Neuronal stem cell (in vitro differentiated cells): Measurements from ENCODE around the gene DMD.
"Not testable (repeated sequence)": the region's sequence is repeated elsewhere in the genome, so short reads cannot be mapped to it uniquely, and the experiment has no call there.

Experiments
- DNase-seq: peaks from one replicate; pipeline ENCODE4 v3.0.0-alpha.2; 2013; ENCODE audit warnings: low spot score
- H2AFZ ChIP-seq: one replicate; pipeline ENCODE4 v1.6.1; 2013; ENCODE audit warnings: mild to moderate bottlenecking, low read length, inconsistent platforms
- H2AK5ac ChIP-seq: 2 replicates; pipeline ENCODE4 v1.6.1; 2013; ENCODE audit warnings: low read depth, mild to moderate bottlenecking, inconsistent platforms, low read length, moderate library complexity, mixed read lengths
- H2BK120ac ChIP-seq: 2 replicates; pipeline ENCODE4 v1.6.1; 2013; ENCODE audit warnings: low read depth, mild to moderate bottlenecking, inconsistent platforms, low read length, moderate library complexity, mixed read lengths
- H2BK12ac ChIP-seq: one replicate; pipeline ENCODE4 v1.6.1; 2013; ENCODE audit warnings: low read length, inconsistent platforms
- H2BK15ac ChIP-seq: 2 replicates; pipeline ENCODE4 v1.6.1; 2013; ENCODE audit warnings: mild to moderate bottlenecking, low read length, inconsistent platforms, mixed read lengths
- H2BK5ac ChIP-seq: one replicate; pipeline ENCODE4 v1.6.1; 2013; ENCODE audit warnings: inconsistent platforms, mild to moderate bottlenecking, low read length, moderate library complexity
- H3K14ac ChIP-seq: one replicate; pipeline ENCODE4 v1.6.1; 2013; ENCODE audit warnings: low read length, inconsistent platforms
- H3K18ac ChIP-seq: 2 replicates; pipeline ENCODE4 v1.6.1; 2013; ENCODE audit warnings: low read length, inconsistent platforms
- H3K23ac ChIP-seq: 2 replicates; pipeline ENCODE4 v1.6.1; 2013; ENCODE audit warnings: low read depth, mild to moderate bottlenecking, mixed read lengths, low read length, inconsistent platforms; ENCODE audit not compliant: poor library complexity
- H3K27ac ChIP-seq: replicated peaks from 3 replicates; pipeline ENCODE4 v1.5.1; 2013; ENCODE audit warnings: low read length, inconsistent platforms
- H3K27me3 ChIP-seq, 3 experiments: 2 replicates each; pipeline ENCODE4 v1.6.1; 2013; ENCODE audit warnings: low read length in 3 of 3, mild to moderate bottlenecking in 2 of 3, inconsistent platforms in 1 of 3, low read depth in 1 of 3, mixed read lengths in 1 of 3, moderate library complexity in 1 of 3; ENCODE audit not compliant: control insufficient read depth in 3 of 3, insufficient read depth in 3 of 3
- H3K36me3 ChIP-seq, 2 donors: replicated peaks in 1 of 2; 2 replicates each; pipeline ENCODE4 v1.6.1; 2013; ENCODE audit warnings: low read length in 2 of 2; ENCODE audit not compliant: control insufficient read depth in 2 of 2, insufficient read depth in 2 of 2
- H3K4ac ChIP-seq: 2 replicates; pipeline ENCODE4 v1.6.1; 2013; ENCODE audit warnings: inconsistent platforms, mild to moderate bottlenecking, low read length, moderate library complexity
- H3K4me1 ChIP-seq, 2 donors: 1 replicate in 1 of 2; 2 replicates in 1 of 2; pipeline ENCODE4 v1.6.1; 2013; ENCODE audit warnings: low read length in 2 of 2, low read depth in 1 of 2; ENCODE audit not compliant: control insufficient read depth in 2 of 2, insufficient read depth in 1 of 2
- H3K4me2 ChIP-seq: one replicate; pipeline ENCODE4 v1.6.1; 2013; ENCODE audit warnings: mild to moderate bottlenecking, low read length, inconsistent platforms; ENCODE audit not compliant: insufficient read depth, poor library complexity, severe bottlenecking
- H3K4me3 ChIP-seq, 2 donors: 2 replicates each; pipeline ENCODE4 v1.5.1; 2013; ENCODE audit warnings: low read length in 2 of 2, mild to moderate bottlenecking in 2 of 2, inconsistent platforms in 1 of 2, moderate library complexity in 1 of 2
- H3K79me1 ChIP-seq: one replicate; pipeline ENCODE4 v1.6.1; 2013; ENCODE audit warnings: low read depth, mild to moderate bottlenecking, inconsistent platforms, low read length, moderate library complexity
- H3K9ac ChIP-seq: one replicate; pipeline ENCODE4 v1.6.1; 2013; ENCODE audit warnings: mild to moderate bottlenecking, low read depth, low read length, inconsistent platforms; ENCODE audit not compliant: poor library complexity
- H3K9me3 ChIP-seq, 2 donors: replicated peaks in 1 of 2; 2 replicates each; pipeline versions ENCODE3 to v1.6.1; 2013; ENCODE audit warnings: low read length in 2 of 2, mild to moderate bottlenecking in 2 of 2, inconsistent platforms in 1 of 2, low read depth in 1 of 2, mixed read lengths in 1 of 2, moderate library complexity in 1 of 2; ENCODE audit not compliant: control insufficient read depth in 2 of 2, insufficient read depth in 1 of 2
- H4K8ac ChIP-seq: one replicate; pipeline ENCODE4 v1.6.1; 2013; ENCODE audit warnings: low read depth, mild to moderate bottlenecking, inconsistent platforms, low read length, moderate library complexity
- H4K91ac ChIP-seq: one replicate; pipeline ENCODE4 v1.6.1; 2013; ENCODE audit warnings: low read length, low read depth, mild to moderate bottlenecking, inconsistent platforms; ENCODE audit not compliant: poor library complexity
- WGBS, 2 donors: extraction: QIAGEN DNeasy Blood & Tissue Kit; methylation state at CpG; one replicate each; pipeline ENCODE4 v1.1.7; 2013; ENCODE audit warnings: missing lambda C conversion rate in 2 of 2, mixed read lengths in 1 of 2; ENCODE audit not compliant: insufficient read length in 2 of 2, insufficient replicate concordance in 1 of 2; ENCODE audit errors: extremely low coverage in 2 of 2; 5-methylcytosine and 5-hydroxymethylcytosine counted together

Gene DMD

DNA sequence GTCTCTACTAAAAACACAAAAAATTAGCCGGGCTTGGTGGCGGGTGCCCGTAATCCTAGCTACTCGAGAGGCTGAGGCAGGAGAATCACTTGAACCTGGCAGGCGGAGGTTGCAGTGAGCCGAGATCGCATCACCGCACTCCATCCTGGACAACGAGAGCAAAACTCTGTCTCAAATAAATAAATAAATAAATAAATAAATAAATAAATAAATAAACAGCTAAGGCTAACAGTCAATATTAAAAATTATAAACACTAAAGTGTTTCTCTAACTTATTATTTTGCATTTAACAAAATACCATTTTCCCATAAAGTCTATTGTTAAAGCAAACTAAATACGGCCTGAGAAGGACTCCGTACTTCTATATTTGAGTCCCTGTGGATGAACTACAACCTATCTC lies 137.7 kb downstream of the DMD start:
- H2BK120ac ChIP-seq, H2AFZ ChIP-seq, H3K4me2 ChIP-seq, DNase-seq, H3K79me1 ChIP-seq, H2BK5ac ChIP-seq, H3K4me1 ChIP-seq, H3K23ac ChIP-seq, H3K4me3 ChIP-seq, H2BK15ac ChIP-seq, H3K27me3 ChIP-seq, H3K36me3 ChIP-seq, H3K9ac ChIP-seq, H2AK5ac ChIP-seq, H3K9me3 ChIP-seq, H3K14ac ChIP-seq, H3K27ac ChIP-seq, H3K4ac ChIP-seq, H3K18ac ChIP-seq, H4K91ac ChIP-seq, H4K8ac ChIP-seq, H2BK12ac ChIP-seq: not testable (repeated sequence)
- WGBS, 2 donors, result no CpG with 5 or more reads among the region's 11 CpGs

- WGBS, 2 donors, result no CpG with 5 or more reads among the region's 1 CpG
- Histone ChIP-seq H3K27me3 (no peaks in the 10 kb centered on the region), H3K4me3 (no peak overlapping the region)
These were observed 145.9 kb downstream of the DMD start for GRCh38 chrX:33065415-33065814.

DNA sequence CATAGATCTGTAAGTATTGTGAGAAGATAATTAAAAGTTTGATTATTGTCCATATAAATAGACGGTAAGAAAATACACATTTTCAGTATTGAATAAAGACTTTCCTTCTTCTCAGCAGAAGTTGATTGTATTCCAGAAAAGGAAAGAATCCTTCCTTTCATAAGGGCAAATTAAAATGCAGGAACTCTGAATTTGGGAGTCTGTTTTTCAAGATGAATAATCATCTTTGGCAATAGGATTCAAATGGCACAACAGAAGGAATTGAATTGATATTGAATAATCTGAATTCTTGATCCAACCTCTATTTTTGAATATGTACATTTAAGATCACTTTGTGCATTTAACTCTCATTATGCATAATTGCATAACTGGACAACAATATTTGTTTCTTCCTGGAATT lies 149.3 kb downstream of the DMD start:
- H2BK15ac ChIP-seq, result no peak overlapping the region
- no peak overlapping the region for H2AK5ac ChIP-seq
- no peak overlapping the region for H3K27ac ChIP-seq
- no peaks in the 10 kb centered on the region for H3K27me3 ChIP-seq
- no peak overlapping the region for H4K91ac ChIP-seq
- H3K4me2 ChIP-seq, result no peak overlapping the region
- H2BK12ac ChIP-seq, result no peak overlapping the region
- H3K23ac ChIP-seq, result no peak overlapping the region
- H3K14ac ChIP-seq, result no peak overlapping the region
- H2AFZ ChIP-seq, result no peak overlapping the region
- H3K4me3 ChIP-seq, result no peak overlapping the region
- H3K4ac ChIP-seq, result no peak overlapping the region
- no peak overlapping the region for H3K9ac ChIP-seq
- no peak overlapping the region for H4K8ac ChIP-seq
- H3K9me3 ChIP-seq, result no peaks in the 10 kb centered on the region
- H2BK5ac ChIP-seq, result no peak overlapping the region
- no CpG with 5 or more reads among the region's 1 CpG for WGBS, 2 donors
- no peaks in the 10 kb centered on the region for H3K79me1 ChIP-seq
- H3K18ac ChIP-seq, result no peak overlapping the region
- no peak overlapping the region for H2BK120ac ChIP-seq
- H3K4me1 ChIP-seq, result no peaks in the 10 kb centered on the region
- no peak for DNase-seq
- H3K36me3 ChIP-seq, result no peaks in the 10 kb centered on the region

More at GRCh38 chrX:33065415-33065814, 145.9 kb downstream of the DMD start:
- Histone ChIP-seq H2AK5ac (no peak overlapping the region), H3K14ac (no peak overlapping the region), H2BK15ac (no peak overlapping the region), H3K4me1 (no peaks in the 10 kb centered on the region), H2BK120ac (no peak overlapping the region), H3K36me3 (no peaks in the 10 kb centered on the region), H2BK5ac (no peak overlapping the region), H3K27ac (no peak overlapping the region), H3K23ac (no peak overlapping the region), H3K4ac (no peak overlapping the region), H3K4me2 (no peak overlapping the region), H4K8ac (no peak overlapping the region), H3K18ac (no peak overlapping the region), H2BK12ac (no peak overlapping the region), H3K79me1 (no peaks in the 10 kb centered on the region), H4K91ac (no peak overlapping the region), H3K9me3 (no peaks in the 10 kb centered on the region), H3K9ac (no peak overlapping the region), H2AFZ (no peak overlapping the region)
- no peak for DNase-seq

GRCh38 chrX:33053001-33053400 lies 158.3 kb downstream of the DMD start:
- H3K27ac ChIP-seq, result no peak overlapping the region
- H2BK5ac ChIP-seq, result no peak overlapping the region
- no peaks in the 10 kb centered on the region for H3K27me3 ChIP-seq
- H2AK5ac ChIP-seq, result no peak overlapping the region
- no peak overlapping the region for H3K4me2 ChIP-seq
- H2BK15ac ChIP-seq, result no peak overlapping the region
- H3K4me1 ChIP-seq, result no peaks in the 10 kb centered on the region
- H3K18ac ChIP-seq, result no peak overlapping the region
- H3K79me1 ChIP-seq, result no peaks in the 10 kb centered on the region
- H3K9ac ChIP-seq, result no peak overlapping the region
- no peak overlapping the region for H4K8ac ChIP-seq
- H3K9me3 ChIP-seq, result no peaks in the 10 kb centered on the region
- no peak overlapping the region for H3K23ac ChIP-seq
- no peak overlapping the region for H2BK12ac ChIP-seq
- no peaks in the 10 kb centered on the region for H3K36me3 ChIP-seq
- no peak overlapping the region for H2BK120ac ChIP-seq
- H2AFZ ChIP-seq, result no peak overlapping the region
- H4K91ac ChIP-seq, result no peak overlapping the region
- no peak overlapping the region for H3K14ac ChIP-seq
- no peak for DNase-seq
- H3K4me3 ChIP-seq, result no peak overlapping the region
- H3K4ac ChIP-seq, result no peak overlapping the region
- no CpG with 5 or more reads among the region's 9 CpGs for WGBS, 2 donors
